COR-L47 (cell line): ENCODE measurements around the gene PYY.
"Not testable (repeated sequence)": the region's sequence is repeated elsewhere in the genome, so short reads cannot be mapped to it uniquely, and the experiment has no call there.

Experiments used
- DNase-seq: peaks from one replicate; lab custom pipeline; 2025; lab: John Stamatoyannopoulos, UW

PYY gene

GRCh38 chr17:43978078-43978477 lies 24.3 kb upstream of the PYY start:
- no peak for DNase-seq

DNA sequence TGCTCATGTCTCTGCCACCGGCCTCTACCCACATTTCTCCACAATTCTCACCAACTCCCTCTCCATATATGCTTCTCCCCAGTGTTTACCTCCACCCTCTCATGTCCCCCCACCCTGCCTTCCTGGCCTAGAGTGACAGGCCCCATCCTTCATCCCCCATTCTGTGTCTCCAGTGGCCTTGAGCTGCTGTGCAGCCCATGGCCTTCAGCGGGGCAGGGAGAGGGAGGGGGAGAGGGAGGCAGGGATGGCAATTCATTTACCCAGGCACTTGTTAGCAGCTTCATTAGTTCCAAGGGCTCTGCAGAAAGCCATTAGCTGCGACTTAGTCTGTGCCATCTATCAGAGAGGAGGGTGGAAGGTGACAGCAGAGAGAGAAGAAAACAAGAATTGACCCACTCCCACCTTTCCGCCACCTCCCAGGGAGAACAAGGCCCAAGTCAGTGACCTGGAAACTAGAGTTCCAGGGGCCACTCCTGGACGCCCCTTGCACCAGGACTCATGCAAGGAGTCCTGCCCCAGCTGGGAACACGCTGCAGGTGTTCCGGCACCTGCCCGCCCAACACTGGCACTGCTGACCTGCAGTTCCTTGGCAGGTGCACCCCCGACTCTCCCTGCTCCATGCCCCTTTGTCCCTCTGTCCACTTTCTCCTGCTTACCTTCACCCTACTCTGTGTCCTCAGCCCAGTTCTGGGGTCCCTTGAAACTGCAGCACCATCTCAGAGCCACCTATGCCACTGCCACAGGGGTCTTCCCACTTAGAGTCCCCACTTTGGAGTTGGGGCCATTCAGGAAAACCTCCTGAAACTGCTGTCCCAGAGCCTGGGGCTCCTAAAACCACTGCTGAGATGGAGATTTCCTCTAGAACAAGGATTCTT lies 23.5 kb upstream of the PYY start:
- DNase-seq, result no peak

DNA sequence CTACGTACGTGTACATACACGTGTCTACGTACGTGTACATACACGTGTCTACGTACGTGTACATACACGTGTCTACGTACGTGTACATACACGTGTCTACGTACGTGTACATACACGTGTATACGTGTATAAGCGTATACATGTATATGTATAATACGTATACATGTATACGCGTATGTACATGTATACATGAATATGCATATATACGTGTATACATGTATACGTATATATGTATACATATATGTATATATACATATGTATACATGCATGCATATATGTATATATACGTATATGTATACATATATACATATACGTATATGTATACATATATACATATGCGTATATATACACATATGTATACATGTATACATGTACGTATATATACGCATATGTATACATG lies 22.2 kb upstream of the PYY start:
- DNase-seq, result no peak

GRCh38 chr17:43974382-43975266 lies 20.9 kb upstream of the PYY start:
- no peak for DNase-seq

DNA sequence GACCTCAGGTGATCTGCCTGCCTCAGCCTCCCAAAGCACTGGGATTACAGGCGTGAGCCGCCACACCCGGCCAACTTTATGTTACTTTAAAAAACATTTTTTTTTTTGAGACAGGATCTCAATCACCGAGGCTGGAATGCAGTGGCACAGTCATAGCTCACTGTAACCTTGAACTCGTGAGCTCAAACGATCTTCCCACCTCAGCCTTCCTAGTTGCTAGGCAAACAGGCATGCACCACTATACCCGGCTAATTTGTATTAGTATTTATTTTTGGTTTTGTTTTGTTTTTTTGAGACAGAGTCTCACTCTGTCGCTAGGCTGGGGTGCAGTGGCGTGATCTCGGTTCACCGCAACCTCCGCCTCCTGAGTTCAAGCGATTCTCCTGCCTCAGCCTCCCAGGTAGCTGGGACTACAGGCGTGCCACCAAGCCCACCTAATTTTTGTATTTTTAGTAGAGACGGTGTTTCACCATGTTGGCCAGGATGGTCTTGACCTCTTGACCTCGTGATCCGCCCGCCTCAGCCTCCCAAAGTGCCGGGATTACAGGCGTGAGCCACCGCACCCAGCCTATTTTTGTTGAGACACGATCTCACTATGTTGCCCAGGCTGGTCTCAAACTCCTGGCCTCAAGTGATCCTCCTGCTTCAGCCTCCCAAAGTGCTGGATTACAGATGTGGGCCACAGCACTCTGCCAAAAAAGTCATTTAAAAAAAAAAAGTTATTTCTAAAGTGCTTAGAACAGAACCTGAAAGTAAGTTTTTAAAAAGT lies 18.9 kb upstream of the PYY start:
- not testable (repeated sequence) for DNase-seq

DNA sequence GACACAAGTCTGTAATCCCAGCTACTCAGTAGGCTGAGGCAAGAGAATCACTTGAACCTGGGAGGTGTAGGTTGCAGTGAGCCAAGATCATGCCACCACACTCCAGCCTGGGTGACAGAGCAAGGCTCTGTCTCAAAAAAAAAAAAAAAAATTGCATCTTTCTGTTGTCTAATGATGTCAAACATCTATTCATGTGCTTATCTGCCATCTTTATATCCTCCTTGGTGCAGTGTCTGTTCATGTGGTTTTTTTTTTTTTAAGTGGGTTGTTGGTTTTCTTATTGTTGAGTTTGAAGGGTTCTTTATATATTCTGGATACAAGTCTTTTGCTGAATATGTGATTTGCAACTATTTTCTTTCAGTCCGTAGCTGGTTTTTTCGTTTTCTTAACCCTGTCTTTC lies 17.7 kb upstream of the PYY start:
- not testable (repeated sequence) for DNase-seq

DNA sequence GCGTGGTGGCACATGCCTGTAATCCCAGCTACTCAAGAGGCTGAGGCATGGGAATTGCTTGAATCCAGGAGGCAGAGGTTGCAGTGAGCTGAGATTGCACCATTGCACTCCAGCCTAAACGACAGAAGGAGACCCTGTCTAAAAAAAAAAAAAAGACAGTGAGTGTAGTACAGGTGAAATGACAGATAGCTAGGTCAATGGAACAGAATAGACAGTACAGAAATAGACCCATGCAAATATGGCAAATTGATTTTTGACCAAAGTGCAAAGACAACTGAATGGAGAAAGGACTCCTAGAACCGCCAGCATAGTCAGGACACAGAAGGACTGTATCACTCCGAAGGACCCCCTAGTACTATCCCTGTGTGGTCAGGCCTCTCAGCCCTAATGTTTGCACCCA lies 16.6 kb upstream of the PYY start:
- no peak for DNase-seq

- no peak for DNase-seq
Measured at GRCh38 chr17:43967251-43967875, 13.6 kb upstream of the PYY start.

DNA sequence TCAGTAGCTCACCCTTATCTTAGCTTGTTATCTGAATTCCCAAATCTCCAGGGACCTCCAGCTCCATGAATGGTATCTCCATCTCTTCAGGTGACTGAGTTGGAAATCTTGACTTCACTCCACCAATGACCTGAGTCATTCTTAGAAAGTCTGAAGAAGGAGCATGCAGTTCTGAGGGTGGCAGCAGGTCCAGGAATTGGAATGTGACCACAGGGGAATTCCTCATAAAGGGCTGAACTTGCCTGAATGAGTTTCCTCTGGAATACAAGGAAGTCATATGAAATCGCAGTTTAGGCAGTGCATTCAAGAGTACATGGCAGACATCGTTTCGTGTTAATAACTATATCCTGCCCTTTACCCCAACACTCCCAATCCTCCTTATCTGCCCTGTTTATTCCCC lies 12.5 kb upstream of the PYY start:
- DNase-seq, result no peak

- no peak for DNase-seq
Measured at GRCh38 chr17:43962479-43962878, 8.7 kb upstream of the PYY start.

- no peak for DNase-seq
Measured at GRCh38 chr17:43961954-43962353, 8.2 kb upstream of the PYY start.

GRCh38 chr17:43961292-43961691 lies 7.6 kb upstream of the PYY start:
- not testable (repeated sequence) for DNase-seq

- DNase-seq, result no peak
Measured at GRCh38 chr17:43958748-43959352, 5.1 kb upstream of the PYY start.

DNA sequence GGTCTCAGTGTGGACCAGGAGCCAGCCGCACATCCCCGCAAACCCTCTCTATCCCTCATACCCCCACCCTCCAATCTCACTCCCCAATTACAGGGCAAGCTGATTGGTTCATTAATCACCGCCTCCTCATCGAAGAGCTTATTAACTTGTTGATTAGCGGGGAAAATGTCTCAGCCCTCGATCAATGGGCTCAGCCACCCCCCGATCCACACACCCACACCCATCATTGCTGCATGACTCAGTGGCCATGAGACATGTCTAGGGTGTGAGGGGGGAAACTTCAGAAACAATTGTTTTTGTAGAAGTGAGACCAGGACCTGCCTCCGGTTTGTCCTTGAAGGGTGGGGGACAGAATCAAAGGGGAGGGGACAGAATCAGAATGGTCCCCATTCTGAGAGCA lies 2.5 kb upstream of the PYY start:
- no peak for DNase-seq

DNA sequence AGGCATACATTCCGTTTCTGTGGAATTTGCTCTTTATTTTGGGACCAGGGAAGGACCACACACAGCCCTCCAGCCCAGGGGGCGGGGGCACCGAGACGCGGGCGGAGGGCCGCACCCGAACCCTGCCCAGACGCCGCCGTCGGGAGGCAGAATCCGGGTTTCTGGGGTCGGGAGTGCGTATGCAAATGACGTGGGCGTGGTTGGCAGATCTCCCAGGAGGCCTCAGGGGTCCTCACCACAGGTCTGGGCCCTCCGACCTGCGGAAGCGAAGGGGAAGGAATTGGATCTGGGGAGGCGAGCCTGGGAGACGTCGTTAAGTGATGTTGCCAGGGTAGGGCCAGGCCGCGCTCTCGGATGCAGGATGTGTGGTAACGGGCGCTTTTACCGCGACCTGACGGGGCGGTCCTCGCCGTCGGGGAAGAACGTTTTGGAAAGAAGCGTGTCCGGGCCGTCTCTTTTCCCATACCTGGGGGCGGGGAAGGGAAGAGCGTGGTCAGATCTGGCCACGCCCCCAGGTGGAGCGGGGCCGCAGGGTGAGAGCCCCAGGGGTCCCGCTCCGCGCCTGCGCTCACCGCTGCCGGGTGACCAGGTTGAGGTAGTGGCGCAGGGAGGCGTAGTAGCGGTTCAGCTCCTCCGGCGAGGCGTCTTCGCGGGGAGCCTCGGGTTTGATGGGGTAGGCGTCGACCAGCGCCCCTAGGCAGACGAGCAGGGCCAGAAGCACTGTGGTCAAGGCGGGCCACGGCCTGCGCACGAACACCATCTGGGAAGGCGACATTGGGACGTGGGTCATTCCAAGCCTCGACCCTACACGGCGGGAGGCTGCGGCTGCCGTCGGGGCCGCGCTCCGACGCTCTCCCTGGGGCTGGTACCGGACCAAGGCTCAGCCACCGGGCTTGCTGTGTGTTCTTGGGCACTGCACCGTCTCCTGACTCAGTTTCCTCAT lies 745 bp downstream of the PYY start:
- no peak for DNase-seq

- DNase-seq, result no peak
Measured at GRCh38 chr17:43952351-43952723, 1.4 kb downstream of the PYY start.

- no peak for DNase-seq
Measured at GRCh38 chr17:43951750-43952149, 2.0 kb downstream of the PYY start.

DNA sequence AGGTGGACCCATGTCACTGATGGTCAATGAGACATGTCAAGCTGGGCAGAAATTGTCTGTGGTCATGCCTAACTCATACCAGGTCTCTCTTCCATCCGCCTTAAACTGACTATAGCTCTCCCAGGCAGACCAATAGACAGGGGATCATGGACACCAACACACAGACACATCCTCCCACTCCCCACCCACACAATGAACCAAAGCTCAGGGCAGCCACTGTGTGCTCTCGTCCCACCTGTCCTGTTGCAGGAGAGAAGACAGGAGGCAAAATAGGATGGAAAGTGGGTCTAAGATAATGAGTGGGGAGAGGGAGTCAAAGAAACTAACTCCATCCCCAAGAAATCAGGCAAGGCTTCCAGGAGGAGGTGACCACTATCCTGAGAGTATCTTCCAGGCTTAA lies 3.2 kb downstream of the PYY start:
- DNase-seq, result no peak

DNA sequence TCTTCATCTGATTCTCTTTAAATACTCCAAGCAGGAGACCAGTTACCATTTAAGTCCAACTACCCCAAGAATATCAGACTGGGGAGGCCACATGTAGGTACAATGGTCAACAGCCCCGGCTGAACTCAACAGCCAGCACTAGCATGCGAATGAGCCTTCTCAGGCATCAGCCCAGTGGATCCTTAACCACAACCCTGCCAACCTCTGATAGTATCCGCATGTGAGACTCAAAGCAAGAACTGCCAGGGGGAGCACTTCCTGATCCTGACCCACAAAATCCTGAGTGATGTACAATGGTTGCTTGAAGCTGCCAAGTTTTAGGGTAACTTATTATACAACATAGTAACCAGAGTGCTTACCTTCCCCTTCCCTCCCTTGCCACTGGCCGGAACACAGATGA lies 4.0 kb downstream of the PYY start:
- DNase-seq, result no peak

- no peak for DNase-seq
Measured at GRCh38 chr17:43946781-43947180, 7.0 kb downstream of the PYY start.
